Fibroblast of skin of back (primary cell): ENCODE results near the gene CD5L. TPM values are rescaled to one million over a fixed set of nuclear protein-coding genes. Genes with fewer than 3 reads are reported as not detected.

Source experiments
- DNase-seq: peaks from one replicate; pipeline ENCODE4 v3.0.0-alpha.2; 2013
- polyA plus RNA-seq, 2 experiments: library from polyadenylated mRNA; unstranded; fragments of 120-200 nt; gene quantifications; one replicate each; pipeline ENCODE4 v1.2.1, GENCODE V29; 2013; ENCODE audit not compliant: insufficient read length in 2 of 2

Gene CD5L
- not detected for polyA plus RNA-seq (2013, experiment 1 of 2; ENCODE audit: insufficient read length)
- not detected for polyA plus RNA-seq (2013, experiment 2 of 2; ENCODE audit: insufficient read length)

- DNase-seq: no peak
These were observed at the start of gene CD5L for GRCh38 chr1:157841708-157842107. Gene CD5L (minus strand): TSS chr1:157841808. CDS start chr1:157841701, 107 bp downstream.

GRCh38 chr1:157882580-157882979 is 41.0 kb upstream of the CD5L start:
- no peak for DNase-seq

- no peak for DNase-seq
These were observed 39.0 kb upstream of the CD5L start for GRCh38 chr1:157880621-157881020.

- peak; percentile 43 for DNase-seq
These were observed 36.5 kb upstream of the CD5L start for GRCh38 chr1:157878059-157878458.

GRCh38 chr1:157870490-157870889 is 28.9 kb upstream of the CD5L start:
- no peak for DNase-seq

DNA sequence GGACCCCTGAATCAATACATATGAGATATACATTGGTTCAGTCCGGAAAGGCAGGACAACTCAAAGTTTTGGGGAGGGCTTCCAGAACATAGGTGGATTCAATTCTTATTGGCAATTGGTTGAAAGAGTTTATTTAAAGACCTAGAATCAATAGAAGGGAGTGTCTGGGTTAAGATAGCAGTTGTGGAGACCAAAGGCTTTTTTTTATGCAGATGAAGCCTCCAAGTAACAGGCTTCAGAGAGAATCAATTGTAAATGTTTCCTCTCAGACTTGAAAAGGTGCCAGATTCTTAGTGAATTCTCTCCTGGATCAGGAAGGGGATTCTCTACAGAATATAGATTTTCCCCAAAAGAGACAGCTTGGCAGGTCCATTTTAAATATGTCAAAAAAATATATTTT is 27.0 kb upstream of the CD5L start:
- no peak for DNase-seq

DNA sequence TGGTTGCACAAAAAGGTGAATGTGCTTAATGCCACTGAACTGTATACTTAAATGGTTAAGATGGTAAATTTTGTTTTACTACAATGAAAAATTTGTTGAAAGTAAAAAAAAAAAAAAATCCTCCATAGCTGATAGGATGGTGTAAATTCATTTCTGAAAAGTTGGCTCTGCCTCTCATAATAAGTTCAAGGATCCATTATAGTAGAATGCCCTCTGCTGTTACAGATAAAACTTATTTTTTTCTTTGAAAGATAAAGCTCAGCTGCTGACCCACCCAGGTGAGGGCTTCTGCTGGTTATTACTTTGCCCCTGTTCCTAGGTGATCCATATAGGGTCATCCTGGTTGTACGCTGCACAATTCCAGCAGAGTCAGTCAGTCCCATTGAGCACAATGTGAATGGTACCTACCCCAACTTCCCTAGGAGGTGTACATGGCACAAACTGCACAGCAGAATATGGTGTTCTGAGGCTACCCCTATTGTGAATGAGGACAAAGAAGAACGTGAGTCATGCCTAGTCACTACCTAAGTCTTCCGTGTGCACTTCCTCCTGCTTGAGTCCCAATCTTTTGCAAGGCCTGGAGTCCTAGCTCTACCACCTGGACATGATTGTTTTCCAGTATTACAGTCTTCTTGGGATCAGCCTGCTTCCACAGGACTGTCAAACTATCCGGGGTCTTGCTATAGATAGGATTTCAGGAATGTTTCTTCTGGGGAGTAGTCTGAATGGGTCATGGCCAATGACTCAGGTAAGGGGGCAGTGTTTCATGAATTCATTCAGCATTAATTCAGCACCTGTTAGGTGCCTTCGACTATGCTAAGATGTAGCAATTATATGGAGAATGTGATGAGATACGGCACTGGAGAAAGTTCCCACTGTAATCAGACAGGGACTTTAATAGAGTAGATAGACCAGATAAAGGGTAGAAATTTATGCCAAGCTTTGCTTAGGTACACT is 20.8 kb upstream of the CD5L start:
- DNase-seq: no peak

DNA sequence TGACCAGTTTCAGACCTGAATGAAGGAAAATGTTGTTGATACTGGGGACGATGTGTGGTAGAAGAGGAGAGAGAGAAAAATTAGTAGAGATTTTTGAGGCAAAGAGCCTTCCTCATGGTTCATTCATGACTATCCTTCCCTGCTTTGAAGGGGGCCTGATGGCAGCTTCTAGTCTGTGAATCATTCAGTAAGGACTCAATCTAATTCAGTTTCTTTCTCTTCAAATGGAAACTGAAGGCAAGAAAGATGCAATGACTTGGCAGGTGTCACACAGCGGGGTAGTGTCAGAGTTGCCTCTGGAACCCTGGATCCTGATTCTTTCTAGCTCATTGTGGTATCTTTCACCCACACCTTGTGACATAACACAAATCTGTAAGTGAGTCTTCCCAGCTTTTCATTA is 14.9 kb upstream of the CD5L start:
- no peak for DNase-seq

DNA sequence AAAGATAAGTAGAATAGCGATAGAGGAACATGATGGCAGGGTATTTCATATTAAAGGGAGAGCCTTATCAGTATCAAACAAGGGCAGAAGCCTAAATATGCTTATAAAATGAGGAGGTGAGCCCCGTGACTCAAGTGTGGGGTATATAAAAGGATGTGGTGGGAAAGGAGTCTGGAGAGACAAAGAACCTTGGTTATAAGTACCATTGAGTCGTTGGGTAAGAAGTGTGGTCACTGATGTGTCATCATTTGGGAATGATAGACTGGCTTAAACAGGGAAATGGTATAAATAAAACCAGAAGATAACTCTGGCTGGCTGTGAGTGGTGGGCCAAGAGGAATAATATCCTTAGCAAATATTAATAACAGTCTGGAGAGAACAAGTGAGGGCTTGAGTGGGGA is 10.9 kb upstream of the CD5L start:
- peak; percentile 32 for DNase-seq

DNA sequence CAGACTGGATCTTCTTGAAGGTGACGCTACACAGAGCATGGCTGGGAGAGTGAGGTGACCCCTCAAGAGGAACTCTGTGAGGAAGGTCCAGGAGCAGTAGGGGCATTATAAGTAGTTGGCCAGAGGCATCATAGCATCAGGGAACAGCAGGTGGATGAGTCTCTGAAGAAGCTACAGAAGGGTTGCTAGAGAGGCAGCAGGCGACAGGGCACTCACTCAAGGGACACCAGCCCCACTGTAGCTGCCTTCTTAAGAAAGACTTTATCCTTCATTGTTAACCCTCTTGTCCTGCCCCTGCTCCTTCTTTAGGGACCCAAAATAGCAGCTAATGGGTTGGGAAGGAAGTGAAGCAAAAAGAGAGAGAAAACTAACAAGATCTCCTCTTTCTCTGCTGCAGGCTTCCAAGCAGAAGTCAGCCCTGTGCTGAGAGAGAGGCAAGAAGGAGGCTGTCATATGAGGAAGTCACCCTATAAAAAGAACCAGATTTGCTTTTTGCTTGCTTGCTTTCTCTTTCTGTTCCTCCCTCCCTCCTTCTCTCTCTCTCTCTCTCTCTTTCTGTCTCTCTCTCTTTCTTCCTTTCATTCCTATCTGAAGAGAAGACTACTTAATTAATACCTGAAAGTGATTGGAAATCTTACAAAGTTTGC is 7.7 kb upstream of the CD5L start:
- DNase-seq: no peak

DNA sequence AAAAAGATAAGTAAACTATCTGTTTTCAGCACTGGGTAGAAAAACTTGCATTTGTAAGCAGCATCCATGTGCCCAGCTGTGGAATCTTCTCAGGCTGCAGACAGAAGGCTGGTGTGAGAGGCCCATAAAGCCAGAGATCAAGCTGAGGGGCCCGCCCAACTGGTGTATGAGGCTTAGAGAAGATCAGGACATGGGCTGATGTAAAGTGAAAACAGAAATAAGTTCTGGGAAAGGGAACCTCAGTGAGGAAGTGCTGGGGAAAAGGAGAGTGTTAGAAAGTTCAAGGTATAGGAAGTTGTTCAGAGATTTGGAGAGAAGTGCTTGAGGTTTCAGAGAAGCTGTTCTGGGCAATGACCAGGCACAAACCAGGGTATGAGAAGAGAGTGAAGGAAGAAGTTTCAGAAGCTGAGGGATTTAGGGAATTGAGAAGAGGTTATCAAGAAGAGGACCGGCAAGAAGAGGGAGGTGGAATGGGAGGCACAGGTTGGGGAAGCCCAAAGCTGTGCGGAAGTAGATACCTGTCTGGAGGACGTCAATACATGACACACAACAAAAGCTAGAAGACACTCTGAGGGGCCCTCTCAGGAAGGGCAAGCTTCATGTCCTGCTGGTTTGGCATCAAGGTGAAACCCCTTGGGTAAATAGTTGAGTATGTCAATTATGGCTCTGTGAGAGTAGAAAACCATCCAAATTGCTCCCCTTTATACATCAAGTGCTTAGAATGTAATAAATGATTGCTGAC is 2.7 kb upstream of the CD5L start:
- no peak for DNase-seq

- no peak for DNase-seq
These were observed 1.3 kb upstream of the CD5L start for GRCh38 chr1:157842939-157843338.

DNA sequence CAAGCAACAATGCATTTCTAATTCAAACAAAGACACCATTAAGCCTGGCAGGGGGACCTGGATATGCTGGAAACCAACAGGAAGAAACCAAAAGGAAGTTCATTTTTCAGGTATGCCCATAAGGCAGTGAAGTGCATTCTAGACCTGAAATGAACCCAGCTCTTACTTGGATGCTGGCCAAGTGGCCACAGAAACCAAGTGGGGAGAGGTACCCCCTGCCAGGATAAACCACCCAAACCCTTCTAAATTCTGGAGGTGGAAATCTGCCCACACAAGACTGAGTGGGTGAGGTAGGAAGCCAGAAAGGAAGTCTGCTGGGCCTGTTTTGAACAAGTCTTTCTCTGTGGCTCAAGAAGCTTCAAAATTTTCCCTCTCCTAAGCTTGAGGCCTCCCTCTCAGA is 2.6 kb downstream of the CD5L start:
- DNase-seq: no peak

DNA sequence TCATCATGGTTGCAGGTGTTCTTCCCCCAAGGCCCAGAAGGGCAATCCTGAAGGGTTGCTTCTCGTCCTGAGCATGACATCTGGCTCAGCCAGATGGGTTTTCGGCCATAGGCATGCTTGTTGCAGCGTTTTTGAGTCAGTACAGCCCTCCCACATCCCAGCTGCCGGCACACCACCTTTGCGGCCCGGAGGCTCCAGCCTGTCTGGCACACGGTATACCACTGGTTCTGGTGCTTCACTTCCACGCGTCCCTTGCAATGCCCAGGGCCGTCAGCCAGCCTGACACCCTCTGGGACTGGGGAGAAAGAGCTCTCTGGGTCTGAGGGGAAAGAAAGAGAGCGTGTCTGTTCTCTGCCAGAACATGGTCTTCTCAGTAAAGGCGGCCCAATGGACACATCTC is 7.2 kb downstream of the CD5L start:
- no peak for DNase-seq

DNA sequence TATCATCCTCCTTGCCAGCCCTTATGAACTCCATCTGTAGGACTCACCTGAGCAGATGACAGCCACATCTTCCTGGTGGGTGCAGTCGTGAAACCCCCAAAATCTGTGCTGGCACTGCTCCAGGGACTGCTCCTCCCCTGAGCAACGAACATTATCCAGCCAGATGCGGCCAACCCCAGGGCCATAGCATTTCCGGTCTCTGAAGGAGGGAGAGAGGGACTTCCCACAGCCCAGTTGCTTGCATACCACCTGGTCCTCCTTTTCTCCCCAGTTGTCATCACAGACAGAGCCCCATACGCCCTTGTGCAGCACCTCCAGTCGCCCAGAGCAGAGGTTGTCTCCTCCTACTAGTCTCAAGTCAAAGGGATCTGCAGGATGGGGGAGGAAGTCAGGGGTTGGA is 8.5 kb downstream of the CD5L start:
- no peak for DNase-seq

GRCh38 chr1:157831968-157832626 is 9.5 kb downstream of the CD5L start:
- no peak for DNase-seq

DNA sequence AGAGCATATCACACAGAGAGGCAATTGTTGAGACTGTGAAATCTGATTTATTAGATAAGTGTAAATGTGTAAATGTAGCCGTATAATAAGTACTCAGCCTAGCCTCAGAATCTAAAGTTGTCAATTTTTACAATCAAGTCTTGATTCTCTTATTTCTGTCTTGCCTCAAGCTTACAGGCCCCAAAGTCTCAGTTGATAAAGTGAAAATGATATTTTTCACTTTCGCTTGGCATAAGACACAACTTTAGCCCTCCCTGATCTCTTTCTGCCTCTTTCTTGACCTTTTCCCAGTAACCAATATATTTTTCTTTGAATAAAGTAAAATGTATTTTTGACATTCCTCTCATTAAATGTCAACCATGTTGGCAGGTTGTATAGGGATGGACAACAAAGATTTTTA is 10.7 kb downstream of the CD5L start:
- no peak for DNase-seq

GRCh38 chr1:157829711-157830110 is 11.9 kb downstream of the CD5L start:
- no peak for DNase-seq

DNA sequence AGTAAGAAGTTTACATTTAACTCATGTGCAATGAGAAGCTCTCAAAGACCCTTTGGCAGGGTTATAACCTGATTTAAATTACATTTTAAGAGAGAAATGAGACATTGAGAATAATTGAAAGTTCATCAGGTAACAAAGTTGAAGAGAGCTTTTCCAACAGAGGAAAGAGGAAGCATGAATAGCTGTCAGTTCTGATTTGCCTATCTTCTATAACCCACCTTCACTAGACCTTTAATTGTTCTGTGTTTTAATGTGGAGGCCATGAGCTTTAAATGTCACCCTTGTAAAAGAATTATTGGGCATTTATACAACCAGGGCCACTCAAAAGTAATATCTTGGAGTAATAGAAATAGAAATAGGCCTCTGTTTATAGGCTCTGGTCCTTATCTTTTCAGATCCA is 12.4 kb downstream of the CD5L start:
- no peak for DNase-seq

GRCh38 chr1:157820299-157820698 is 21.3 kb downstream of the CD5L start:
- no peak for DNase-seq

DNA sequence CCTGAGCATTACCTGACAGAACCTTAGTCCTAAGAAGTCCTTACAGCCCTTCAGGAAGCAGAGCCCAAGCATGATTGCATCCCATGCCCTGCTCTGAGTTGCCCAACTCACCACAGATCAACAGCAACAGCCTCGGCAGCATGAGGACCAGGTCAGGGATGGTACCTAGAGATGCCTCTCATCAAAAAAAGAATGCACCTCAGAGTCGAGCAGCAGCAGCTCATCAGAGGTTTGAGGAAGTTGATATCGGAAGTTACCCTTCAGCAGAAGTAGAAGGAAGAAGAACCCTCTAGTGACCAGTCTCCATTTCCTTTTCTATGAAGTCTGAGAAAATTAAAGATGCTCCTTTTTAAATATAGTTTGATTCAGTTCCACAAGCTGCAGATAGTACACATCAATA is 21.7 kb downstream of the CD5L start, which contains the start of gene FCRL1:
Gene FCRL1 (minus strand): TSS at position 225 of the 400 bp plus-strand sequence. CDS start 83 bp downstream, at position 142.
- no peak for DNase-seq

DNA sequence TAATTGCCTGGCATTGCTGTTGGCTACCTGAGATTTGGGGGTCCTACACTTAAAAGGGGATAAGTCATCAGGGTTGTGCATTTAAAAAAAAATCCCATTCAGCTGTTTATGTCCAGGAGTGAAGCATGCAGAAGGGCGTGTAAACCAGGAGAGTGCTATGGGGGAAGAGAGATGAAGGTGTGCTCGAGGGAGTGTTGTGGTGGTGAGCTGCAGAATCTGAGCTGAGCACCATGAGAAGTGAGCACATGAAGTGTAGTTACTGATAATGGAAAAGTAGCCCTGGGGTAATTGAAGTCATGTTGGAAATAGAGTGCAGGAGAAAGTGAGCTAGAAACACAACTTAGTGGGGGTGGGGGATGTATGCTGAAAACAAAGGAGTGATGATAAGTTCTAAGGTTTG is 22.4 kb downstream of the CD5L start:
- no peak for DNase-seq
